ENCODE results near the gene ZBTB38.

DNA sequence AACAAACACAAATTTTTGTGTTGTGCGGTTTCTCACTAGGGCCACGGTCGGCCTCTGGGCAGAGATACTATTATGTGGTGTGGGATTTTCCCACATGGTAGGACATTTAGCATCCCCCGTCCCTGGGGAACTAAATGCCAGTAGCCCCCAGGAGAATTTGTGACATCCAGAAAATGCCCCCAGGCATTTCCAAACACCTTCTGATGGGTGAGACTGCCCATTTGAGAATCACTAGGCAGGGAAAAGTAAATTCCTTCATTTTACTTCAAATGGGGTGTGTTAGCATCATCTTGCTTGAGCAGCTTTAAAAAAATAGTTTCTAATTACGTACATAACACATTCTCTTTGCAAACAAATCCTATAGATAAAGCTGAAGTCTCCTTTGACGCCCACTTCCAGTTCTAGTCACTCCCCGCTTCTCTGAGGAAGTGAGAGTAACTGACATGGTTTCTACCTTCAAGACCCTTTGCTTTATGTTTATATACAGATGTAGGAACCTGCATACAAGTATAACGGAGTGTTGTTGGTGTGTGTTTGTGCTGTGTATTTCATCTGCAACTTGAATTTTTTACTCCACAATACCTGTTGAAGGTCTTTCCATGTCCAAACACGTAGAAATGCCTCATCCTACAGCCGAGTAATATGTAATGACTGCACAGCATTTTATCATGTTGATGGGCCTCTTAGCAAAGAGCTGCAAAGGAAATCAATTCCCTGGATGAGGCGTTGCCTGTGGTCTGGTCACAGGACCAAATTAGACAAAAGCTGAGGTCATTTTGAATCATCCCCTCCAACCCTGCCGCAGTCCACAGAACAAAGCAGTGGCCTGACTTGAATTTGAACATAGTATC lies 31.4 kb upstream of the ZBTB38 start:
- no peak for TF ChIP-seq CTCF (IDR thresholded peaks at IDR 0.05)
- no peak for TF ChIP-seq EZH2 (IDR thresholded peaks at IDR 0.05; ENCODE audit: borderline replicate concordance, insufficient read depth, low read depth, low read length, poor library complexity, severe bottlenecking)

Measured in B cell (primary cell).